MM.1S (cell line): ENCODE measurements around the gene TMBIM4.

Experiments used
- DNase-seq: peaks from one replicate; pipeline ENCODE4 v3.0.0-alpha.2; 2015
- H2AFZ ChIP-seq: fragments of 300-600 bp; sonication (generic); 2 replicates; pipeline ENCODE4 v1.6.0; 2016; ENCODE audit warnings: antibody characterized with exemption, low read length
- H3F3A ChIP-seq: fragments of 300-600 bp; sonication (generic); 2 replicates; pipeline ENCODE4 v1.6.1; 2016; ENCODE audit warnings: mild to moderate bottlenecking, antibody characterized with exemption, low read length, moderate library complexity, mixed read lengths; ENCODE audit not compliant: insufficient read depth
- H3K27ac ChIP-seq: fragments of 300-600 bp; sonication (generic); 2 replicates; pipeline ENCODE4 v1.5.1; 2016; ENCODE audit warnings: mild to moderate bottlenecking, low read length
- H3K27me3 ChIP-seq: fragments of 300-600 bp; sonication (generic); replicated peaks from 2 replicates; pipeline ENCODE4 v1.6.0; 2016; ENCODE audit warnings: low read length; ENCODE audit not compliant: insufficient read depth
- H3K36me3 ChIP-seq: fragments of 300-600 bp; sonication (generic); replicated peaks from 2 replicates; pipeline ENCODE4 v1.6.1; 2016; ENCODE audit warnings: mild to moderate bottlenecking, low read length, mixed read lengths; ENCODE audit not compliant: insufficient read depth
- H3K4me1 ChIP-seq: fragments of 300-600 bp; sonication (generic); 2 replicates; pipeline ENCODE4 v1.6.1; 2016; ENCODE audit warnings: low read length, mixed read lengths
- H3K4me2 ChIP-seq: fragments of 300-600 bp; sonication (generic); 2 replicates; pipeline ENCODE4 v1.6.0; 2016; ENCODE audit warnings: low read depth, low read length
- H3K4me3 ChIP-seq: fragments of 300-600 bp; sonication (generic); 2 replicates; pipeline ENCODE4 v1.5.1; 2016; ENCODE audit warnings: low read length, mixed read lengths
- H3K79me2 ChIP-seq: fragments of 300-600 bp; sonication (generic); 2 replicates; pipeline ENCODE4 v1.6.1; 2016; ENCODE audit warnings: mixed run types, low read length, mixed read lengths
- H3K9ac ChIP-seq: fragments of 300-600 bp; sonication (generic); 2 replicates; pipeline ENCODE4 v1.6.1; 2016; ENCODE audit warnings: low read length, mixed read lengths
- H3K9me2 ChIP-seq: fragments of 300-600 bp; sonication (generic); replicated peaks from 2 replicates; pipeline ENCODE4 v1.6.1; 2016; ENCODE audit warnings: mild to moderate bottlenecking, low read length, mixed read lengths; ENCODE audit not compliant: insufficient read depth
- H3K9me3 ChIP-seq: fragments of 300-600 bp; sonication (generic); replicated peaks from 2 replicates; pipeline ENCODE4 v1.6.1; 2016; ENCODE audit warnings: mild to moderate bottlenecking, low read length, mixed read lengths; ENCODE audit not compliant: insufficient read depth
- H4K20me1 ChIP-seq: fragments of 300-600 bp; sonication (generic); 2 replicates; pipeline ENCODE4 v1.6.1; 2016; ENCODE audit warnings: mild to moderate bottlenecking, low read length, moderate library complexity, mixed read lengths; ENCODE audit not compliant: insufficient read depth
- CTCF ChIP-seq: fragments of 300-600 bp; sonication (generic); IDR thresholded peaks from 2 replicates; pipeline ENCODE4 v1.5.1; 2016; ENCODE audit warnings: antibody characterized with exemption, low read length, mixed read lengths
- EZH2 ChIP-seq: fragments of 300-600 bp; sonication (generic); optimal IDR thresholded peaks from 2 replicates; pipeline ENCODE3; 2017; ENCODE audit warnings: low read depth, mild to moderate bottlenecking, antibody characterized with exemption, low read length, mixed read lengths
- EZH2phosphoT487 ChIP-seq: fragments of 300-600 bp; sonication (generic); IDR thresholded peaks from 2 replicates; pipeline ENCODE4 v1.6.1; 2018; ENCODE audit warnings: antibody characterized with exemption, low read length

Gene TMBIM4

DNA sequence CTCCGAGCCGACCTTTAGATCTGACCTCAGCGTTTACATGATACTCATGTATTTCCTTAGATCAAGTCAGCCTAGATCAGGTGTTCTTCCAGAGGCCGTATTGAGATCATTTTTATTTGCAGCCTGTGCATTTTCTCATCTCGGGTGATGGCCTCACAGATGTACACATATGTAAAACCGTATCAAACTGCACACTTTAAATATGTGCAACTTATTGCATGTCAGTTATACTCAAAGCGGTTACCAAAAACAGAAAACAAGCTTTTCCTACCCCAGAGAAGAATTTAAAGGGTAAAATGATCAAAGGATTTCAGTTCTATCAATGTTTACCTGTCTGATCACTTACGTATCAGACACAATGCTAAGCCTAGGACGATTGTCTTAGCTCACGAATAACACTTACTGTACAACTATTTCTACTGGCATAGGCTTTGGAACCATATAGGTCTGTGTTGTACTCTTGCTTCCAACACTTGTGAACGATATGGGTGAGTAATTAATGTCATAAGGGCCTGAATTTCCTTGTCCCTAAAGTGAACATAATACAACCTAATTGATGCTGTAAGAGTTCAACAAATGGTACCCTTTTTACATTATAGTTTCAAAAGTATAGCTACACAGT lies 38.6 kb downstream of the TMBIM4 start:
- Histone ChIP-seq H4K20me1 (no peaks in the 10 kb centered on the region), H3F3A (0 out of 2 replicates have a peak, but pooled peaks cover 16% of the 10 kb centered on the region), H3K4me2 (peak overlapping the region; percentile 81), H3K9me2 (no peaks in the 10 kb centered on the region), H3K9ac (peak overlapping the region; percentile 88), H3K4me3 (peak overlapping the region; percentile 84), H3K27ac (peak overlapping the region; percentile 81), H3K36me3 (peaks cover 11% of the 10 kb centered on the region), H3K9me3 (no peaks in the 10 kb centered on the region), H2AFZ (peak overlapping the region; percentile 58), H3K27me3 (no peaks in the 10 kb centered on the region), H3K79me2 (peaks cover 63% of the 10 kb centered on the region), H3K4me1 (peaks cover 12% of the 10 kb centered on the region)
- no peak for DNase-seq
- TF ChIP-seq EZH2phosphoT487: no peak
- no peak for TF ChIP-seq CTCF
- TF ChIP-seq EZH2: no peak

DNA sequence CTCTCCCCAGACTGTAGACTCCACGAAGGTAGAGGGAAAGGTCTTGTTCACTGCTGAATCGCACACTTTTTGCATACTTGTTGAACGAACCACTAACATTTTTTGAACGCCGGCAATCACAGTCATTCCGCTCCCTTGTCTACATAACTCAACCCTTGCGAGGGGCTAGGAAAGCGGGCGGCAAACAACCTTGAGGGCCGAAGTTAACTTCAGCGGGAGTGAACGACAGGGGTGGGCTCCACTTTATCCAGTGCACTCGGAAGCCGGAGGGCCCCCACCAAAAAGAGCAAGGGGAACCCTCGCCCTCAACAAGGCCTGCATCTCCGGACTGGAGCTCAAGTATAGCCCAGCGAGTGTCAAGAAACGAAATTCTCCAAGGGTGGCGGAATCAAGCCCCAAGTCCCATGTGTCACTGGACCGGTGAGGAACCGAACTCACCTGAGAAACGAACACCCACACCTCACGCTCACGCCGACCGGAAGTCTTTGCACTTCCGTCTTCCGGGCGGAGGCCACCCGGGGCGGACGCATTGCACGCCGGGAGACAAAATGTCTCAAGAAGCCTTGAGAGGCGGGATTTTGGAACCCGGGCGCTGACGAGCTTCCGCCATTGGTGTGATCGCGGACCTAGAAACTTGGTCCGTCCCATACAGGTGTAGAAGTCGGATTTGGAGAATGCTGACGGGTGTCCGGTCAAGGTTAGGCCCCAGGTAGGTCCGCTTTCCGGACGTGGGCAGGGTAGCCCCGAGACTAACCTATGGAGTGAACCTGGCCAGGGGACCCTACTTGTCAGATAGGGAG lies 39.3 kb downstream of the TMBIM4 start, which contains the start of gene LLPH:
Gene LLPH (minus strand): TSS at position 484 of the 800 bp plus-strand sequence. CDS start 1,644 bp downstream, outside the sequence.
- H3K4me3 ChIP-seq: peak within 1 kb of the TSS; percentile 84
- no peaks in the 10 kb centered on the region for H3K9me3 ChIP-seq
- no peaks in the 10 kb centered on the region for H4K20me1 ChIP-seq
- no peaks in the 10 kb centered on the region for H3K9me2 ChIP-seq
- H3K9ac ChIP-seq: peak within 1 kb of the TSS; percentile 88
- peak within 1 kb of the TSS; percentile 90 for H2AFZ ChIP-seq
- peak; percentile 98 for DNase-seq
- peak within 1 kb of the TSS; percentile 81 for H3K27ac ChIP-seq
- 0 out of 2 replicates have a peak, but pooled peaks cover 16% of the 10 kb centered on the region for H3F3A ChIP-seq
- H3K27me3 ChIP-seq: no peaks in the 10 kb centered on the region
- H3K4me2 ChIP-seq: peak within 1 kb of the TSS; percentile 81
- peaks cover 11% of the 10 kb centered on the region for H3K36me3 ChIP-seq
- H3K4me1 ChIP-seq: peaks cover 12% of the 10 kb centered on the region
- peaks cover 66% of the 10 kb centered on the region for H3K79me2 ChIP-seq
- no peak for TF ChIP-seq CTCF
- no peak for TF ChIP-seq EZH2
- no peak for TF ChIP-seq EZH2phosphoT487

GRCh38 chr12:66129934-66130266 lies 39.9 kb downstream of the TMBIM4 start:
- Histone ChIP-seq H3K9ac (peak overlapping the region; percentile 88), H3K4me2 (peak overlapping the region; percentile 63), H3F3A (0 out of 2 replicates have a peak, but pooled peaks cover 16% of the 10 kb centered on the region), H3K9me3 (no peaks in the 10 kb centered on the region), H3K9me2 (no peaks in the 10 kb centered on the region), H3K27me3 (no peaks in the 10 kb centered on the region), H3K4me1 (peaks cover 12% of the 10 kb centered on the region), H3K27ac (peak overlapping the region; percentile 81; the same call in 1 of the 2 replicates), H3K79me2 (peaks cover 72% of the 10 kb centered on the region), H4K20me1 (no peaks in the 10 kb centered on the region), H2AFZ (peak overlapping the region; percentile 90), H3K4me3 (peak overlapping the region; percentile 84), H3K36me3 (peaks cover 12% of the 10 kb centered on the region)
- TF ChIP-seq CTCF: no peak
- no peak for DNase-seq
